ENCODE data around the gene VSTM2L. TPM values are rescaled to one million over a fixed set of nuclear protein-coding genes. Genes with fewer than 3 reads are reported as not detected.

The VSTM2L gene
- total and polyA plus RNA-seq, 2 donors: 2.7 to 4.4 TPM

DNA sequence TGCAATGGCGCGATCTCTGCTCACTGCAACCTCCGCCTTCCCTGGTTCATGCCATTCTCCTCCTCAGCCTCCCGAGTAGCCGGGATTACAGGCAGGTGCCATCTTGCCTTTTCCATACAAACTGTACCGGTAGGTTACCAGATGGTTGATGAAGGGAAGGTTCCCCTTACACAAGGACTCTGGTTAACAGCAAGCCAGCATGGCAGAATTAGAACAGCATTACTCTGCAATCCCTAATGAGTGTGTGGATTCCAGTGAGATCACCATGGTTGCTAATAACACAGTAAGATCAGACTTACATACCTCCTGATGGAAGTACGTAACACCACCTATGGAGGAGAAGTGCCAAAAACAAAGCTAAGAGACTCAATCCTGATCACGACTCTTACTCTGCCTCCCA is 78.6 kb downstream of the VSTM2L start:
- no peak for DNase-seq (ENCODE audit: low read depth in 6 of 9, low spot score in 9 of 9)
- over 99% methylated on average over 8 of the region's 8 CpGs for WGBS
- no peak overlapping the region for H3K4me3 ChIP-seq (ENCODE audit: low read length in 2 of 2)
- H3K4me1 ChIP-seq (ENCODE audit: control insufficient read depth in 2 of 2, insufficient read depth in 2 of 2, low read length in 2 of 2): peaks cover 0 to 9% of the 10 kb centered on the region in 2 donors
- H3K9me3 ChIP-seq (ENCODE audit: control insufficient read depth in 2 of 2, insufficient read depth in 1 of 2, low read length in 1 of 2): no peaks in the 10 kb centered on the region
- no peak overlapping the region for H3K27ac ChIP-seq (ENCODE audit: low read depth in 1 of 2, low read length in 1 of 2)
- peaks cover 9% of the 10 kb centered on the region in 2 donors for H3K36me3 ChIP-seq (ENCODE audit: control insufficient read depth in 2 of 2, insufficient read depth in 2 of 2, low read length in 1 of 2)
- H3K27me3 ChIP-seq (ENCODE audit: control insufficient read depth in 2 of 2, insufficient read depth in 1 of 2, low read length in 1 of 2): no peaks in the 10 kb centered on the region

DNA sequence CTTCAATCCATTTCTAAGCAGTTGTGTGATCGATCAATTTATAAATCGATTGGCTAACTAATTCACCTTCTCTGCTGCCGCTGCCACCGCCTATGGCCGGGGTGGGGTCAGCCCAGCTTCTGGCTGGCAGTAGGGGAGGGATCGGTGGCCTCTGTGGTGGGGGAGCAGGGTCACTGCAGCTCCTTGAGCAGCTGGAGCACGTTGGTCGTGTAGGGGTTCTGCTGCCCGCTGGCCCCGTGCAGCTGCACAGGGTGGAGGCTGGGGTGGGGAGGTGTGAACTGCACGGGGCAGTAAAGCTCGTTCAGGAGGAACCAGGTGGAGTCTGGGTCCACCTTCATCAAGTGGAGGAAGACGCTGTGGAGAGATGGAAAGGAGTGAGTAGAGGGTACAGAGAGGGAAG is 80.4 kb downstream of the VSTM2L start:
- Histone ChIP-seq H3K36me3 (ENCODE audit: control insufficient read depth in 2 of 2, insufficient read depth in 2 of 2, low read length in 1 of 2) (peaks cover 15 to 22% of the 10 kb centered on the region in 2 donors), H3K4me3 (ENCODE audit: low read length in 2 of 2) (no peak overlapping the region), H3K4me1 (ENCODE audit: control insufficient read depth in 2 of 2, insufficient read depth in 2 of 2, low read length in 2 of 2) (no peaks in the 10 kb centered on the region), H3K27me3 (ENCODE audit: control insufficient read depth in 2 of 2, insufficient read depth in 1 of 2, low read length in 1 of 2) (no peaks in the 10 kb centered on the region), H3K9me3 (ENCODE audit: control insufficient read depth in 2 of 2, insufficient read depth in 1 of 2, low read length in 1 of 2) (no peaks in the 10 kb centered on the region), H3K27ac (ENCODE audit: low read depth in 1 of 2, low read length in 1 of 2) (no peak overlapping the region)
- 98% methylated on average over 13 of the region's 13 CpGs for WGBS
- no peak for DNase-seq (ENCODE audit: low read depth in 6 of 9, low spot score in 9 of 9)

DNA sequence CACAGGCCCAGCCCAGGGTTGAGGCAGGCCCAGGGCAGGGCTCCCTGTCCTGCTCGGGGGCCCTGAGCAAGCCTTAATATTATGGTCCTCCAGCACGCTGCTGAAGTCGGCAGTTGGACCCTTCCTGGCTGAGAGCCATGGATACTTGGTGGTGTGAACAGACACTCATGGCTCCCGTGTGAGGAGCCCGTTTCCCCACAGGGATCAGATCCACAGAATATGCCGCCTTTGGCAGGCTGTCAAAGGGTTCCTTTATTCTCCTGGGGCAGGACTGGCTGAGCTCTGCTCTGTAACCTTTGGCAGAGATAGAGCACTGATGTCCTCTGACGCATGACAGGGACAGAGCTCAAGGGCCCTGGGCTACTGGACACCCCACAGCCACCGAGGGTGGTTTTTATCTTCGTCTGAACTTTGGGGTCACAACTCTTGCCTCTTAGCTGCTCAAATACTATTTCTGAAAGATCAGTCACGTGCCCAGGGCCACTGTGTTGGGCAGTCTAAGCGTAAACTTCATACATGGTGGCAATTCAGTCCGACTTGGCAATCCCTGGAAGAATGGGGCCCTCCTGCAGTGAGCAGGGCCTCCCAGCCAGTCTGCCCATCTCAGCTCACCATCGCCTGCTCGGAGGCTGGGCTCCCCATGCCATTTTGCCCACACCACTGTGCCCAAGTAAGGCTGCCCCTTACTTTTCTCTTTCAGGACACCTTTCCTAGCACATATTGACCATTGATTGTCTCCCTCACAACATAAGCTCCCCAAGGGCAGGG is 81.3 kb downstream of the VSTM2L start:
- no peaks in the 10 kb centered on the region for H3K27me3 ChIP-seq (ENCODE audit: control insufficient read depth in 2 of 2, insufficient read depth in 1 of 2, low read length in 1 of 2)
- H3K9me3 ChIP-seq (ENCODE audit: control insufficient read depth in 2 of 2, insufficient read depth in 1 of 2, low read length in 1 of 2): no peaks in the 10 kb centered on the region
- no peaks in the 10 kb centered on the region for H3K4me1 ChIP-seq (ENCODE audit: control insufficient read depth in 2 of 2, insufficient read depth in 2 of 2, low read length in 2 of 2)
- no peak overlapping the region for H3K27ac ChIP-seq (ENCODE audit: low read depth in 1 of 2, low read length in 1 of 2)
- no peak for DNase-seq (ENCODE audit: low read depth in 6 of 9, low spot score in 9 of 9)
- WGBS: 95% methylated on average over 14 of the region's 14 CpGs
- H3K4me3 ChIP-seq (ENCODE audit: low read length in 2 of 2): no peak overlapping the region
- peaks cover 19 to 22% of the 10 kb centered on the region in 2 donors for H3K36me3 ChIP-seq (ENCODE audit: control insufficient read depth in 2 of 2, insufficient read depth in 2 of 2, low read length in 1 of 2)

DNA sequence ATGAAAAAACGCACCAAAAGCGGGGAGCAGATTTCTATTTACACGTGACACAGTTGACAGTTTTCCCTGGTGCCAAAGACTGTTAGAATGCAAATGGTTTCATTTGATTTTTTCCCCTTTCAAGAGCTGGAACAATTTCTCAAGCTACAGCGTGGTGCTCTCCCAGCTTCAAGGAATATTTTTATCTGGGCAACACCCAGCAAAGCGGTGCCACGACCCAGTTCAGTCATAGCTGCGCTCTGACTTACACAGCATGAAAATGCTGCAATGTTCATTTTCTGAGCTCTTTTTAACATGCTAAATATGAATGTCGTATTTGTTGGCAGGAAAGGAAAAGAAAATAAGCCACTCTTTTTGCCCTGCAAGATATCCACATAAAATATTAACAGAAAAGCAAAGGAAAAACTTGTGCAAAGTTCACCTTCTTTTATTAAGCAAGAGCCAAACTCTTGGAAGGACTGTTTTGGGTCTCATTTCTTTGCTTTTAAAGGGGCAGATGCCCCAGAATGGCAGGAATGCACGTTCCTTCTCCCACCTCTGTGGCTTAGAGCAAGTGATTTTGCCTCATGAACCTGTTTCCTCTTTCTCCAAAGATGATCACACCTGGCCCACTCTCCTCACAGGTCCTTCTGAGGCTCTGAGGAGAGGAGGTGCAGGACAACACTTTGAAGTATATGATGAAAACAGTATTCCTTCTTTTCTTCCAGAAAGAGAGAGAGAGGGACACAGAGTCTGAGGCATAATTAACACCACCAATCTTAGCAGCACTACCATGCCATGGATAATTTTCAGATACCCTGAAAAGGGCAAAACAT is 83.3 kb downstream of the VSTM2L start:
- Histone ChIP-seq H3K4me3 (ENCODE audit: low read length in 2 of 2) (no peak overlapping the region), H3K36me3 (ENCODE audit: control insufficient read depth in 2 of 2, insufficient read depth in 2 of 2, low read length in 1 of 2) (peaks cover 21 to 30% of the 10 kb centered on the region in 2 donors), H3K4me1 (ENCODE audit: control insufficient read depth in 2 of 2, insufficient read depth in 2 of 2, low read length in 2 of 2) (peaks cover 3% of the 10 kb centered on the region in 2 donors), H3K27ac (ENCODE audit: low read depth in 1 of 2, low read length in 1 of 2) (no peak overlapping the region), H3K27me3 (ENCODE audit: control insufficient read depth in 2 of 2, insufficient read depth in 1 of 2, low read length in 1 of 2) (no peaks in the 10 kb centered on the region), H3K9me3 (ENCODE audit: control insufficient read depth in 2 of 2, insufficient read depth in 1 of 2, low read length in 1 of 2) (no peaks in the 10 kb centered on the region)
- WGBS: 95% methylated on average over 9 of the region's 9 CpGs
- DNase-seq (ENCODE audit: low read depth in 6 of 9, low spot score in 9 of 9): no peak

DNA sequence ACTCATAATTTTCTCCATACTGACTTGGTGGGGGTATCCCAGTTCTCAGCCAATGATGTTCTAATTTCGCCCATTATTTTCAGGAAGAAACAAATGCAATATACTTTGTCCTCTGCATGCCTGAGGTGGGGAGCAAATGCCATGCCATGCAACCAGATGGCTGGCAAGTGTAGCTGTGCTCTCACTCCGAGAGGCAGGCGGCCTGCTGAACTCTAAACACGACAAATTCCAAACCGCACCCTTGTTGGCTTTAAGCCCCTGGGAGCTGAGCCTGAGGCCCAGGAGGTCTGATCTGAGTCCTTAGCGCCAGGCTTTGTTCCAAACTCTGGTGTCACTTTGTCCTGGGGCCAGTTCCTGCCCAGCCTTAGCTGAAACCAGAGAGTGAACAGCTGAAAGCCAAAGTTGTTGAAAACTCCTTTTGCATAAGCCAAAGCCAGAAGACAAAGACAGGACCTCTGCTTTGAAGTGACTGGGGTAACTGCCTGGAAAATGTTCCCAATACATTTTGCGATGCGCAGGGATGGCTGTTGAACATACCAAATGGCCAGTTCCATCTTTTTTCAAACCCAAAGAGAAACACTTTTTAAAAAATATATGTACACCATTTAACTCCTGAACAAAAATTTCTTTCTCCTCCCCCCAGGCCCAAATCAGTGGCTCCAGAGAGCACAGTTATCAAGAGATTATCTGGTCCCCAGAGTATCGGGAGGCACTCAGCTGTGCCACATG is 84.1 kb downstream of the VSTM2L start:
- no peak for DNase-seq (ENCODE audit: low read depth in 6 of 9, low spot score in 9 of 9)
- WGBS: 95% methylated on average over 9 of the region's 9 CpGs
- Histone ChIP-seq H3K36me3 (ENCODE audit: control insufficient read depth in 2 of 2, insufficient read depth in 2 of 2, low read length in 1 of 2) (peaks cover 23 to 38% of the 10 kb centered on the region in 2 donors), H3K27ac (ENCODE audit: low read depth in 1 of 2, low read length in 1 of 2) (no peak overlapping the region), H3K4me3 (ENCODE audit: low read length in 2 of 2) (no peak overlapping the region), H3K9me3 (ENCODE audit: control insufficient read depth in 2 of 2, insufficient read depth in 1 of 2, low read length in 1 of 2) (no peaks in the 10 kb centered on the region), H3K4me1 (ENCODE audit: control insufficient read depth in 2 of 2, insufficient read depth in 2 of 2, low read length in 2 of 2) (peaks cover 3% of the 10 kb centered on the region in 2 donors), H3K27me3 (ENCODE audit: control insufficient read depth in 2 of 2, insufficient read depth in 1 of 2, low read length in 1 of 2) (no peaks in the 10 kb centered on the region)

DNA sequence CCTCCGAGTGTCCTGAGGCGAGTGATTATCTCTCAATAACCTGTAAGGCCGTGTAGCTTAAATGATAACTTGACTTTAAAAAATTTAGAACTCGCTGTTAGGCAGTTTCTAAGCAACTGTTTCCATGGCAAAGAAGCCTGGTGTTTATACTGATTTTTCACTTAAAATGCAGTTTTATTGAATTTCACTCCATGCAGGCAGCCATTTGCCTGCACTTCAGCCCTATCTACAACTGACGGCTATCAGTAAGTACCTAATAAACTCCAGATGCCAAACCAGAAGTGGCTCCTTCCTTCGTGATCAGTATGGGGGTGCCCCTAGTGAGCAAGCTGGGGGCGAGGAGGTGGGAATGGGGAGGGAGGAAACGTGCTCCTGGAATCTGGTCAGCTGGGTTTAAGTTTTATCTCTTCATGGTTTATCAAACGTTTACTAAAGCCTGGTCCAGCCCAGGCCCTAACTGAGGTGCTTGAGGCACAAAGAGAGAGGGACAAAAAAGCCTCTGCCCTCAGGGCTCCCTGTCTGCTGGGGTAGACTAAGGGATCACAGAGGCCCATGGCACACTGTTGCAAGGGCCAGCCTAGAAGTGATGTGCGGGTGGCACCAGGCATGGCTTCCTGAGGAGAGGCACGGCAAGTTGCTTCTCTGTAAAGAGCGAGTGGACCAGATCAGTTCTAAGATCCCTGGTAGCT is 84.8 kb downstream of the VSTM2L start:
- Histone ChIP-seq H3K36me3 (ENCODE audit: control insufficient read depth in 2 of 2, insufficient read depth in 2 of 2, low read length in 1 of 2) (peaks cover 23 to 38% of the 10 kb centered on the region in 2 donors), H3K9me3 (ENCODE audit: control insufficient read depth in 2 of 2, insufficient read depth in 1 of 2, low read length in 1 of 2) (no peaks in the 10 kb centered on the region), H3K27me3 (ENCODE audit: control insufficient read depth in 2 of 2, insufficient read depth in 1 of 2, low read length in 1 of 2) (no peaks in the 10 kb centered on the region), H3K4me3 (ENCODE audit: low read length in 2 of 2) (no peak overlapping the region), H3K4me1 (ENCODE audit: control insufficient read depth in 2 of 2, insufficient read depth in 2 of 2, low read length in 2 of 2) (peaks cover 3 to 5% of the 10 kb centered on the region in 2 donors), H3K27ac (ENCODE audit: low read depth in 1 of 2, low read length in 1 of 2) (no peak overlapping the region)
- 97% methylated on average over 12 of the region's 12 CpGs for WGBS
- no peak for DNase-seq (ENCODE audit: low read depth in 6 of 9, low spot score in 9 of 9)

DNA sequence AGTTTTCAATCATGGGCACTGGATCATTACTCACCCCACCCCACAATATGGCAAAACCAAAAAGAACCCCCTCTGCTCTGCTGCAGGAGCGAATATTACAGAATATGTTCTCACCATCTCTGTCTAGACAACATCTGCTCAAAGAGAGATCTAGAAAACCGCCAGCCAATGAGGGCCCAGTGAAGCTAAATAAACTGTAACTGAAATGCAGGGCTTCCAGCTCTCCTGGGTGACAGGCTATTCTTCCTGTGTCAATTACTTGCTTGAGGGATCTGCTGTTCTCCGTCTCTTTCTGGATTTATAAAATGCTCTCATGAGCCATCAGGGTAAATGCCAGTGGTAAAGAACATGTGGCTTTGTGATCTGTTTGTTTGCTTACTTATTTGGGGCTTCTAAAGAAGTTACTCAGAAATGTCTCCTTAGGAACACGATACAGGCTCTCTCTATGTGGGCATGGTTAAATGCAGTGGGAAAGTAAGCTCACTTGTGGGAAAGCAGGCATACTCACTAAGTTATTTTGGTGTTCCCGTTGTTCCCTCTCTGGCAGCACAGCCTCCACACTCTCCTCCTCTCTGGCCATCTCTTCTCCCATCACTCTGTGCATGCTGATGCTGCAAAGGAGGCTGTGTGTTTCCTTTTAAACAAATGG is 85.5 kb downstream of the VSTM2L start:
- peaks cover 3 to 6% of the 10 kb centered on the region in 2 donors for H3K4me1 ChIP-seq (ENCODE audit: control insufficient read depth in 2 of 2, insufficient read depth in 2 of 2, low read length in 2 of 2)
- no peak overlapping the region for H3K4me3 ChIP-seq (ENCODE audit: low read length in 2 of 2)
- no peak overlapping the region for H3K27ac ChIP-seq (ENCODE audit: low read depth in 1 of 2, low read length in 1 of 2)
- WGBS: 96% methylated on average over 5 of the region's 5 CpGs
- no peaks in the 10 kb centered on the region for H3K27me3 ChIP-seq (ENCODE audit: control insufficient read depth in 2 of 2, insufficient read depth in 1 of 2, low read length in 1 of 2)
- DNase-seq (ENCODE audit: low read depth in 6 of 9, low spot score in 9 of 9): no peak
- no peaks in the 10 kb centered on the region for H3K9me3 ChIP-seq (ENCODE audit: control insufficient read depth in 2 of 2, insufficient read depth in 1 of 2, low read length in 1 of 2)
- H3K36me3 ChIP-seq (ENCODE audit: control insufficient read depth in 2 of 2, insufficient read depth in 2 of 2, low read length in 1 of 2): peaks cover 19 to 40% of the 10 kb centered on the region in 2 donors

DNA sequence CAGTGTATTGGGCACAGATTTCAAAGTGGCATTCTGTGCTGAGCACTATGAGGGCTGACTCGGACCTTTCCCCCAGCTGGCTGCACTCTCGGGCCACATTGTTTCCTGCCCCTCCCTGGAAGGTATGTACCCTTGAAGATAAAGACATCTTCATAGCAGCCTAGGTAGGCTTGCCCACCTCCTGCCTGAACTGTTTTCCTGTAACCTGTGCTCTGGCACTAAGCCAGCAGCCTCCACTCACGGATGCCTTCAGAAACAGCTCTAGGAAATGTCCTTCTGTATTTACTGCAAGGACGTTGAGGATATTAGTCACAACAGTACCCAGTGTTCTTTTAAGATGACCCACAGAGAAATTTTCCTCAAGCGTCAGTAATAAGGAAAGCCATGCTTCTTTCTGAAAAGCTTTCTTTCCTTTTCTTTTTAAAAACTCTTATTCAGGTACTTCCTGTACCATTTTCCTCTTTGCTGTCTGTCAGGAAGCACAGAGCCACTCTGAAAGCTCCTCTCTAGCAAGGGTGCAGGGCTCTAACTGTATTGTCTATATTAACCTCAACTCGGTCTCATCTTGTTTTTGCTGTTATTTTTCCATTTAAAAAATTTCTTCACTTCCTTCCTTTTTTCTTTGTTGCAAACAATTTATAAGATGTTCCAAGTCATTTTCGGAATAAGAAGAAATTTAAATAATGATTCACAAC is 86.8 kb downstream of the VSTM2L start:
- Histone ChIP-seq H3K4me3 (ENCODE audit: low read length in 2 of 2) (no peak overlapping the region), H3K27me3 (ENCODE audit: control insufficient read depth in 2 of 2, insufficient read depth in 1 of 2, low read length in 1 of 2) (no peaks in the 10 kb centered on the region), H3K4me1 (ENCODE audit: control insufficient read depth in 2 of 2, insufficient read depth in 2 of 2, low read length in 2 of 2) (peaks cover 3 to 6% of the 10 kb centered on the region in 2 donors), H3K9me3 (ENCODE audit: control insufficient read depth in 2 of 2, insufficient read depth in 1 of 2, low read length in 1 of 2) (no peaks in the 10 kb centered on the region), H3K36me3 (ENCODE audit: control insufficient read depth in 2 of 2, insufficient read depth in 2 of 2, low read length in 1 of 2) (peaks cover 22 to 47% of the 10 kb centered on the region in 2 donors), H3K27ac (ENCODE audit: low read depth in 1 of 2, low read length in 1 of 2) (no peak overlapping the region)
- no peak for DNase-seq (ENCODE audit: low read depth in 6 of 9, low spot score in 9 of 9)
- 87% methylated on average over 7 of the region's 7 CpGs for WGBS
